ENCODE results near the gene SCN3A. TPM values are rescaled to one million over a fixed set of nuclear protein-coding genes. Genes with fewer than 3 reads are reported as not detected.
A peak's percentile ranks its signal among the peaks of the same experiment; 100 is the strongest.

The SCN3A gene
- total and polyA plus RNA-seq, 5 donors from 2014 or later: 0.09 TPM; not detected in 4

DNA sequence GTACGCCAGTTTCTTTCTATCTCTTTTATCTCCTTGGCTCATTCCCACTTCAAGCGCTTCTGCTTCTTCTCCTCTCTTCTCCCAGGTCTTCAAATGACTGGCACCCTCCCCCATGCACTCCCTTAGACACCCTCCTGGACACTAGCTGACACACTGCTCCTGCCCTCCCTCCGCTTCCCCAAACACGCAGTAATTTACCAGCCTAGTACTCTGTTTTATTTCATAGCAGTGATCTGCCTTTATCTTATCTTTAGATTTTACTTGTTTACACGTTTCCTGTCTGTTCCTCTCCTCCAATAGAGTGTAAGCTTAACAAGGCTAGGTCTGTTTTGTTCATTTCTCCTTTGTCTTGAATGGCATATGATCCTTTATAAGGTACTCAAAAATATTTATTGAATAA, 93.9 kb downstream of the SCN3A start:
- Mint-ChIP-seq H3K4me3 (no peak overlapping the region), H3K27me3 (no peaks in the 10 kb centered on the region), H3K4me1 (no peaks in the 10 kb centered on the region), H3K9me3 (peaks cover 0 to 2% (median 0%) of the 10 kb centered on the region in 7 donors), H3K36me3 (no peaks in the 10 kb centered on the region), H3K27ac (no peak overlapping the region)
- no peak for ATAC-seq (ENCODE audit: low read depth in 2 of 2)
- Histone ChIP-seq H3K36me3 (ENCODE audit: control insufficient read depth, insufficient read depth, low read length) (no peaks in the 10 kb centered on the region), H3K27ac (ENCODE audit: insufficient read depth, low read length, poor library complexity, severe bottlenecking) (no peak overlapping the region), H3K4me3 (ENCODE audit: low read depth, low read length) (no peak overlapping the region), H3K4me1 (ENCODE audit: control insufficient read depth, insufficient read depth, low read length, poor library complexity, severe bottlenecking) (no peaks in the 10 kb centered on the region), H3K9me3 (ENCODE audit: control insufficient read depth in 2 of 2, low read length in 2 of 2) (no peaks in the 10 kb centered on the region), H3K27me3 (ENCODE audit: control insufficient read depth, insufficient read depth, low read length) (no peaks in the 10 kb centered on the region)
- no peak for DNase-seq

DNA sequence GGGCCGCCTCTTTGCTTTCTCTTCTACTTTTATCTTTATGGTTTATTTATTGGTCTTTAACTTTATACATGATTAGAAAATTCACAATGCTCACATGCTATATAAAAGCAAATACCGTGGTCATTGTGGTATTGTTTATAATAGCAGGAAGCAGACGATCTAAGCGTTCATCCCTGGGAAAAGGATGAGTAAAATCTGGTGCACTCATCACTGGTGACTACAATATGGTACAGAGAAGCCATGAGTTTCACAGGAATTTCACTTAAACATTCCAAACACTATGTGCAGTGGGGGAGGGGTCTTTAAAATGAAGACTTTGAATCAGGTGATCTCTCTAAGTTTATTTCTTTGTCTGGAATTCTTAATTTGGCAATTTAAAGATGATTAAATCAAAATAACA, 97.9 kb downstream of the SCN3A start:
- Histone ChIP-seq H3K4me3 (ENCODE audit: low read depth, low read length) (no peak overlapping the region), H3K36me3 (ENCODE audit: control insufficient read depth, insufficient read depth, low read length) (no peaks in the 10 kb centered on the region), H3K9me3 (ENCODE audit: control insufficient read depth in 2 of 2, low read length in 2 of 2) (no peaks in the 10 kb centered on the region), H3K4me1 (ENCODE audit: control insufficient read depth, insufficient read depth, low read length, poor library complexity, severe bottlenecking) (no peaks in the 10 kb centered on the region), H3K27ac (ENCODE audit: insufficient read depth, low read length, poor library complexity, severe bottlenecking) (no peak overlapping the region), H3K27me3 (ENCODE audit: control insufficient read depth, insufficient read depth, low read length) (no peaks in the 10 kb centered on the region)
- H3K4me3 Mint-ChIP-seq: no peak overlapping the region
- DNase-seq: no peak
- H3K36me3 Mint-ChIP-seq: no peaks in the 10 kb centered on the region
- H3K9me3 Mint-ChIP-seq: peaks cover 0 to 2% (median 0%) of the 10 kb centered on the region in 7 donors
- no peaks in the 10 kb centered on the region for H3K27me3 Mint-ChIP-seq
- no peak overlapping the region for H3K27ac Mint-ChIP-seq
- no peaks in the 10 kb centered on the region for H3K4me1 Mint-ChIP-seq
- no peak for ATAC-seq (ENCODE audit: low read depth in 2 of 2)

DNA sequence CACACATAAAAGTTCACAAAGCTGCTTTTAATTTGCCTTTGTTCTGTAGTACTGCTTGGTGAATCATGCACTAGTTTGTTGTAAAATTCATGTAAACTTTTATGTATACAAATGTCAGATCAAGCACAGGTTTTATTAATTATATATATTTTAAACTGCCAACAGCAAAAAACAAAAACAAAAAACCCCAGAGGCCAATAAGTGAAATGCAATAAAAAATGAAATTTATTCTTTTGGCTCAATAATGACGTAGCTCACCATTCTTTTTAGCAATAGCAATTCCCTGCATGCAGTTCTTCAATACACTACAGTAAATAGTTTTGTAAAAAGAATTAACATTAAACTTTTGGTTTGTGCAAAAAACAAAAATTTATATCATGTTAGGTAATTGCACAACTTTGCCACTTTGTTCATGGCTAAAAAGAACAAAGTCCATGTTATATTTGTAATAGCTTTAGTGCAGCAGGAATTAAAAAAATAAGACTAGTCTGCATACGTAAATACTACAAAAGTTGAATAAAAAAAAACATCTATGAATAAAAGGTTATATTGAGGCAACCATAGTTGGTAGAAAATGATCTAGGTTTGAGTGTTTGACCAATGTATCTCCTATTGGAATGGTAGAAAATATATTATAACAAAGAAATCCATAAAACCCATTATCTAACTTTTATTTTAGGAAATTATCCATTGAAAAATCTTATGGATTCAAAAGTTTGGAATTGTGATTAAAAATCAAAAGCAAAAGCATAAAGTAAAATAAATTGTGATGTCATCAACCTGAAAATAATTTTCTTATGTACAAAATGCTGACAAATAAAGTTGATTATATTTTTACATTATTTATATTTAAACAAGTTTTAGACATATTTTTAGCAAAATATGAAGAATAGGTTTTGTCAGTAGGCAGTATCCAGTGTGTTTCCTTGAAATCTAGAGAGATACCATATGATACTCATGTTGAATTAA, 115.6 kb downstream of the SCN3A start:
- H3K9me3 ChIP-seq (ENCODE audit: control insufficient read depth in 2 of 2, low read length in 2 of 2): peaks cover 0 to 1% of the 10 kb centered on the region in 2 experiments
- no peak for ATAC-seq (ENCODE audit: low read depth in 2 of 2)
- Mint-ChIP-seq H3K9me3 (peaks cover 0 to 8% (median 2%) of the 10 kb centered on the region in 7 donors), H3K27ac (no peak overlapping the region), H3K36me3 (no peaks in the 10 kb centered on the region), H3K4me1 (no peaks in the 10 kb centered on the region), H3K4me3 (no peak overlapping the region), H3K27me3 (no peaks in the 10 kb centered on the region)
- H3K4me3 ChIP-seq (ENCODE audit: low read depth, low read length): no peak overlapping the region
- H3K27me3 ChIP-seq (ENCODE audit: control insufficient read depth, insufficient read depth, low read length): no peaks in the 10 kb centered on the region
- no peak overlapping the region for H3K27ac ChIP-seq (ENCODE audit: insufficient read depth, low read length, poor library complexity, severe bottlenecking)
- no peaks in the 10 kb centered on the region for H3K4me1 ChIP-seq (ENCODE audit: control insufficient read depth, insufficient read depth, low read length, poor library complexity, severe bottlenecking)
- no peak for DNase-seq
- H3K36me3 ChIP-seq (ENCODE audit: control insufficient read depth, insufficient read depth, low read length): no peaks in the 10 kb centered on the region

DNA sequence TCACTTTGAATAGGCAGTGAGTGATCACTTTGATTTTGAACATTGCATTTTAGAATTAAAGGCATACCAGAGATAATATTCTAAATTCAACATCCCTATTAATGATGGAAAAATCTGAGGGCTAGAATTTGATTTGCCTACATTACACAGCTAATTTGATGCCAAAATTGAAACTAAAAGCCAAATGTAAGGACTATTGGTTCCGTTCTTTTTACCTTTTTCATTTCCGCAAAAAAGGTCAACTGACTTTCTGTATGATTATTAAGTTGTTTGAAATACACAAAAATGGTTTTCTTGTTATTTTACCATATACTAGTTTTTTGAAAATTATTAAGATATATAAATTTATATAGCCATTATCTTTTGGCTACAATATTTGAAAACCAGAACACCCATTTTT, 117.5 kb downstream of the SCN3A start:
- ATAC-seq (ENCODE audit: low read depth in 2 of 2) (no peak), DNase-seq (no peak)
- peaks cover 0 to 7% of the 10 kb centered on the region in 2 experiments for H3K9me3 ChIP-seq (ENCODE audit: control insufficient read depth in 2 of 2, low read length in 2 of 2)
- H3K4me3 ChIP-seq (ENCODE audit: low read depth, low read length): no peak overlapping the region
- Mint-ChIP-seq H3K27me3 (no peaks in the 10 kb centered on the region), H3K4me1 (no peaks in the 10 kb centered on the region), H3K4me3 (no peak overlapping the region), H3K36me3 (no peaks in the 10 kb centered on the region), H3K27ac (no peak overlapping the region), H3K9me3 (peaks cover 0 to 23% (median 2%) of the 10 kb centered on the region in 7 donors)
- no peaks in the 10 kb centered on the region for H3K36me3 ChIP-seq (ENCODE audit: control insufficient read depth, insufficient read depth, low read length)
- H3K27me3 ChIP-seq (ENCODE audit: control insufficient read depth, insufficient read depth, low read length): no peaks in the 10 kb centered on the region
- H3K4me1 ChIP-seq (ENCODE audit: control insufficient read depth, insufficient read depth, low read length, poor library complexity, severe bottlenecking): no peaks in the 10 kb centered on the region
- H3K27ac ChIP-seq (ENCODE audit: insufficient read depth, low read length, poor library complexity, severe bottlenecking): no peak overlapping the region

DNA sequence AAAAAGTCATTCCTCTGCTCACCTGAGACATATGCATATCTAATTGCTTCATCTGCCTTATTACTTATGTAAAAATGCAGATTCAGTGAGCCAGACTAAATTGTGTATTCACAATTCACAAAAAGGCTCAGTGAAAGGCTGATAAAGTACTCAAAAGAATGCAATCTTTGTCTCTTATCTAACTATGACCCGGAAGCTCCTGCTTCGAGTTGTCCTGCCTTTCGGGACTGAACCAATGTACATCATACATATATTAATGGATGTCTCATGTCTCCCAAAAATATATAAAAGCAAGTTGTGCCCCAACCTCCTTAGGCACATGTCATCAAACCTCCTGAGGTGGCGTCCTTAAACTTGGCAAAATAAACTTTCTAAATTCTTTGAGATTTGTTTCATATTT, 120.5 kb downstream of the SCN3A start:
- Mint-ChIP-seq H3K4me3 (no peak overlapping the region), H3K4me1 (no peaks in the 10 kb centered on the region), H3K9me3 (peaks cover 0 to 23% (median 2%) of the 10 kb centered on the region in 7 donors), H3K27me3 (no peaks in the 10 kb centered on the region), H3K36me3 (no peaks in the 10 kb centered on the region), H3K27ac (no peak overlapping the region)
- H3K27me3 ChIP-seq (ENCODE audit: control insufficient read depth, insufficient read depth, low read length): no peaks in the 10 kb centered on the region
- H3K4me3 ChIP-seq (ENCODE audit: low read depth, low read length): no peak overlapping the region
- no peaks in the 10 kb centered on the region for H3K36me3 ChIP-seq (ENCODE audit: control insufficient read depth, insufficient read depth, low read length)
- DNase-seq (no peak), ATAC-seq (ENCODE audit: low read depth in 2 of 2) (no peak)
- H3K27ac ChIP-seq (ENCODE audit: insufficient read depth, low read length, poor library complexity, severe bottlenecking): no peak overlapping the region
- H3K4me1 ChIP-seq (ENCODE audit: control insufficient read depth, insufficient read depth, low read length, poor library complexity, severe bottlenecking): no peaks in the 10 kb centered on the region
- peaks cover 0 to 7% of the 10 kb centered on the region in 2 experiments for H3K9me3 ChIP-seq (ENCODE audit: control insufficient read depth in 2 of 2, low read length in 2 of 2)

DNA sequence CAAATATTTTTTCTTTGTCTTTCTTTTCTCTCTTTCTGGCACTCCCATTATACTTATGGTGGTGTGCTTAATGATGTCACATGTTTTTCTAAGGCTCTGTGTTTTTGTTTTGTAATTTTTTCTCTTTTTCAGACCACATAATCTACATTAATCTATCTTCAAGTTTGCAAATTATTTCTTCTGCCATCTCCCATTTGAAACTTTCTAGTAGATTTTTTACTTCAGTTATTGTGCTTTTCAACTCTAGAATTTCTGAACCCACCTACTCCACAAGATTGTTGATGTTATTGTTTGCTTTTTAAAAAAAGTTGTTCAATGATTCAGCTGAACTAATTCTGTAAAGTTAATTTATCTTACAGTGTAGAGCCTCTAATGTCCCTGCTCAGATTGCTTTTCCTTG, 121.4 kb downstream of the SCN3A start:
- DNase-seq: no peak
- Histone ChIP-seq H3K4me3 (ENCODE audit: low read depth, low read length) (no peak overlapping the region), H3K36me3 (ENCODE audit: control insufficient read depth, insufficient read depth, low read length) (no peaks in the 10 kb centered on the region), H3K4me1 (ENCODE audit: control insufficient read depth, insufficient read depth, low read length, poor library complexity, severe bottlenecking) (no peaks in the 10 kb centered on the region), H3K9me3 (ENCODE audit: control insufficient read depth in 2 of 2, low read length in 2 of 2) (peaks cover 0 to 7% of the 10 kb centered on the region in 2 experiments), H3K27ac (ENCODE audit: insufficient read depth, low read length, poor library complexity, severe bottlenecking) (no peak overlapping the region), H3K27me3 (ENCODE audit: control insufficient read depth, insufficient read depth, low read length) (no peaks in the 10 kb centered on the region)
- Mint-ChIP-seq H3K36me3 (no peaks in the 10 kb centered on the region), H3K27ac (no peak overlapping the region), H3K4me1 (no peaks in the 10 kb centered on the region), H3K27me3 (no peaks in the 10 kb centered on the region), H3K4me3 (no peak overlapping the region), H3K9me3 (peaks cover 0 to 23% (median 4%) of the 10 kb centered on the region in 7 donors)
- no peak for ATAC-seq (ENCODE audit: low read depth in 2 of 2)

DNA sequence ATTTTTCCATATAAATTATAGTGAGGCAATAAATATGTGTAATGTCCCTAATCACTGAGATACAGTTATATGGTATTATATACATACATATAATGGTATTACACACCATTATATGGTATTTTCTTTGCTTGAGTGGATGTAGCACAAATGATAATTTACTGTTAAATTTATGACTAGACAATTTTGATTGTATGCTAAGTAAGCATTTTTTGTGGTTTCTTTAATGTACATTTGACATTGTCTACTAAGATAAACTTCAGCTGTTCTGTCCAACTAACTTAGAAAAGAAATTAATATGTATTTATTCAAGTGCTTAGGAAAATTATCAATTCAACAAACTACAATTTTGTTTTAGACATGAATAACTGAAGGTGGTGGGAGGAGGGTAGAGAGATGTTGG, 122.6 kb downstream of the SCN3A start:
- Histone ChIP-seq H3K27me3 (ENCODE audit: control insufficient read depth, insufficient read depth, low read length) (no peaks in the 10 kb centered on the region), H3K27ac (ENCODE audit: insufficient read depth, low read length, poor library complexity, severe bottlenecking) (no peak overlapping the region), H3K36me3 (ENCODE audit: control insufficient read depth, insufficient read depth, low read length) (no peaks in the 10 kb centered on the region), H3K4me3 (ENCODE audit: low read depth, low read length) (no peak overlapping the region), H3K9me3 (ENCODE audit: control insufficient read depth in 2 of 2, low read length in 2 of 2) (peaks cover 0 to 7% of the 10 kb centered on the region in 2 experiments), H3K4me1 (ENCODE audit: control insufficient read depth, insufficient read depth, low read length, poor library complexity, severe bottlenecking) (no peaks in the 10 kb centered on the region)
- Mint-ChIP-seq H3K4me3 (no peak overlapping the region), H3K9me3 (peaks cover 0 to 23% (median 4%) of the 10 kb centered on the region in 7 donors), H3K4me1 (no peaks in the 10 kb centered on the region), H3K36me3 (no peaks in the 10 kb centered on the region), H3K27ac (no peak overlapping the region), H3K27me3 (no peaks in the 10 kb centered on the region)
- DNase-seq: no peak
- ATAC-seq (ENCODE audit: low read depth in 2 of 2): no peak

DNA sequence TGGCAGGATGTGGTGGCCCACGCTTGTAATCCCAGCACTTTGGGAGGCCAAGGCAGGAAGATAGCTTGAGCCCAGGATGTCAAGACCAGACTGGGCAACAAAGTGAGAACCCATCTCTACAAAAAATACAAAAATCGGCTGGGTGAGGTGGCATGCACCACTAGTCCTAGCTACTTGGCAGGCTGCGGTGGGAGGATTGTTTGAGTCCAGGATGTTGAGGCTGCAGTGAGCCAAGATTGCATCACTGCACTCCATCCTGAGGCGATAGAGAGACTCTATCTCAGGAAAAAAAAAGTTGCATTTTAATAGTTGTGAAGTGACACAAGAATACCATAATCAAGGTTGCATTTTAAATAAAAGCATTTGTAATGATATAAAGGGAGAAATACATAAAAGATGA, 124.4 kb downstream of the SCN3A start:
- no peak overlapping the region for H3K27ac ChIP-seq (ENCODE audit: insufficient read depth, low read length, poor library complexity, severe bottlenecking)
- Mint-ChIP-seq H3K27me3 (no peaks in the 10 kb centered on the region), H3K27ac (peak overlapping the region in 1 of 3 donors; percentile 56), H3K4me1 (no peaks in the 10 kb centered on the region), H3K9me3 (peaks cover 0 to 22% (median 4%) of the 10 kb centered on the region in 7 donors), H3K4me3 (no peak overlapping the region), H3K36me3 (no peaks in the 10 kb centered on the region)
- DNase-seq (no peak), ATAC-seq (ENCODE audit: low read depth in 2 of 2) (no peak)
- H3K4me1 ChIP-seq (ENCODE audit: control insufficient read depth, insufficient read depth, low read length, poor library complexity, severe bottlenecking): no peaks in the 10 kb centered on the region
- peaks cover 0 to 7% of the 10 kb centered on the region in 2 experiments for H3K9me3 ChIP-seq (ENCODE audit: control insufficient read depth in 2 of 2, low read length in 2 of 2)
- H3K4me3 ChIP-seq (ENCODE audit: low read depth, low read length): no peak overlapping the region
- no peaks in the 10 kb centered on the region for H3K27me3 ChIP-seq (ENCODE audit: control insufficient read depth, insufficient read depth, low read length)
- no peaks in the 10 kb centered on the region for H3K36me3 ChIP-seq (ENCODE audit: control insufficient read depth, insufficient read depth, low read length)

Data from CD4-positive, CD25-positive, alpha-beta regulatory T cell (primary cell).